ENCODE data around the gene BRIX1.

Gene BRIX1

GRCh38 chr5:34915139-34915855 lies at the start of gene BRIX1, which contains the start of gene RAD1:
TSS of gene BRIX1 (plus strand) at chr5:34915711. CDS start at chr5:34915739, 28 bp downstream.
TSS of gene RAD1 (minus strand) at chr5:34915504. CDS start at chr5:34914892, 612 bp downstream.
- DNase-seq (ENCODE audit: low spot score) = peak; percentile 81

DNA sequence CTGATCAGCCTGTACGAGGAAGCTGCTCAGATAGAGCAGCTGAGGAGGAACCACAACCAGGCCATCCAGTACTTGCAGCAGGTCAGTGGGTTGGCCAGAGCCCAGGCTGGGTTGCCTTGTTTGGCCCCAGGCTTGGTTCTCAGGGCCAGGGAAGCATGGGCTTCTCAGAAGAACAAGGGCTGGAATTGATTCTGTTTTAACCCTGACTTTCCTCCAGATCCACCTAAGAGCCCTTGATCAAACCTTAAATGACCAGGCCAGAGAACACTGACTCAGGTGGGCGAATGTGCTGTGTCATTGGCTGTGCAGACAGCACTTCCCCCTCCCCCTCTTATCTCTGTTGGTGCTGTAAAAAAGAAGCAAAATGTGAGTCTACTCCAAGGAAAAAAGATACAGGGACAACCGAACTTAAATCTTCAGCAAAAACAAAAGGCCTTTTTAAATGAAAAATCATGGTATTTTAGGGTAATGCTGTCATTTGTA lies 48.5 kb upstream of the BRIX1 start:
- no peak for DNase-seq (ENCODE audit: low spot score)

DNA sequence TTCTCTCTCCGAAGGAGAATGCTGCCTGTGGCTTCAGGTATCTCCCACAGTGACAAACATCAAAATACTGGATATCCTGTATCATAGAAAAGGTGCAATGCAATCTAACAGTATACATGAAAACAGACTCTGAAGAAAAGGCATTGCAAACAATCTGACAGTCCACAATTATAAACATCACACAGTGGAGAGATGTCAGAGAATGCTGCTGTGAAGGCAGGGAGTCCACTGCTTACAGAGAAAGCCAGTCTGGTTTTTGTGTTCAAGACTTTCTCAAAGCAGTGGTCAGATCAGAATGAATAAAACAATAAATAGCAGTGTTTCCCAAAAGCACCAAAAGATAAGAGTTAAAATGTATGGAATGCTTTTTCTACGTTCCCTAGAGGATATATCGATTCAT lies 47.9 kb upstream of the BRIX1 start:
- no peak for DNase-seq (ENCODE audit: low spot score)

GRCh38 chr5:34868791-34869190 lies 46.7 kb upstream of the BRIX1 start:
- DNase-seq (ENCODE audit: low spot score) = no peak

DNA sequence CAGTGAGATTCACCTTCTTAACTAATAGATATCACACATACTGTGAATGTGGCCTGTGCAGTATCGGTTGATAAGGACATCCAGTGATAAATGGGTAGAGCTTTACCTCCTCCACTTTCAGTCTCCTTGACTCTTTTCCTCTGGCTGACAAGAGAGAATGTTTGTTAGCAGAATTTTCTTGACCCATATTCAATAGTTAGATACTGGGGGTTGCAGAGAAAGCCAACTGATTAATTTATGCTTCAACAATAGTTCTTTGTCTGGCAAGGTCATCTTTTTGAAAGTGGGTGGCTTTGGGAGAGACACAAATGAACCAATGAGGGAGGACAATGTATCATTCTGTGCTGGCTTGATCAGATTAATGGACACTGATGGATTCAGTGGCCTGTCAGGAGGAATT lies 46.3 kb upstream of the BRIX1 start:
- DNase-seq (ENCODE audit: low spot score) = no peak

DNA sequence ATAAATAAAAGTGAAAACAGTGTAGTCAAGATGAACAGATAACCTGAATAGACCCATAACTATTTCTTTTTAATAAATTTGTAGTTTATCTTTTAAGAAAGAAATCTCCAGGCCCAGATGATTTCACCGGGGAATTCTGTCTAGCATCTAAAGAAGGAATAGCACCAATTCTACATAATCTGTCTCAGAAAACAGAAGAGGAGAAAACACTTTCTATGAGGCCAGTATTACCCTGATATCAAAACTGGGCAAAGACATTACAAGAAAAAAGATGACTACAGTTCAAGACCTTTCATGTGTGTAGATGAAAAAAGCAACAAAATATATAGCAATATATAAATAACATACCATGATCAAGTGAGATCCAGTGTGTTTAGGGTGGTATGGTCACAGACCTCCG lies 45.1 kb upstream of the BRIX1 start:
- no peak for DNase-seq (ENCODE audit: low spot score)

DNA sequence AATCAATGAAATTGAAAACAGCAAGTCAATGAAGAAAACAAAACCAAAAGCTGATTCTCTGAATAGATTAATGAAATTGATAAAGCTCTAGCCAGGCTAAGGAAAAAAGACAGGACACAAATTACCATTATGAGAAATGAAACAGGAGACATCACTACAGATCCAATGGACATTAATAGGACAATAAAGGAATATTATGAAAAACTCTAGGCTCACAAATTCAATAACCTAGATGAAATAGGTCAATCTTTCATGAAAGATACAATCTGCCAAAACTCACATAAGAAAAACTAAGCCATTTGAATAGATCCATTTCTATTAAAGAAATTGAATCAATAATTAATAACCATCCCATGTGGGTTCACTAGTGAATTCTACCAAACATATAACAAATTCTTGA lies 39.2 kb upstream of the BRIX1 start:
- no peak for DNase-seq (ENCODE audit: low spot score)

- no peak for DNase-seq (ENCODE audit: low spot score)
Observed at GRCh38 chr5:34881246-34881645, 34.3 kb upstream of the BRIX1 start.

- DNase-seq (ENCODE audit: low spot score) = no peak
Observed at GRCh38 chr5:34886392-34887119, 29.0 kb upstream of the BRIX1 start.

GRCh38 chr5:34889394-34889793 lies 26.1 kb upstream of the BRIX1 start:
- no peak for DNase-seq (ENCODE audit: low spot score)

DNA sequence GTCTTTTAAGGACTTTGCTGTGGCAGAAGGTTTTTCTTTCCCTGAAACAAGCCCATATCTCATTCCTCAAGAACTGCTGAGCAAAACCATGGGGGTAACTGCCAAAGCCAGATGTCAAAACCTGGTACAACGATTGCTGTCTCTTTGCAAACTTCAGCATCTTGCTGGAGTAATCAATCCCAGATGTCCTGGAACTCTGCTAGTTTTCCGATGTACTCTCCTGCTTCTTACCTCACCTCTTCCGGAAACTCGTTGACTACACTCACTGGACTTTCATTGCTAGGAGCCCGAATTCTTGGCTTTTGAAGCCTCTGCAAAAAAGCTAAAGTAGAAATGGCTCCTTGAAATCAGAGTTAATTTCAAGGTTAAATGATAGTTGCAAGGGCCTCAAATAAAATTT lies 23.5 kb upstream of the BRIX1 start:
- no peak for DNase-seq (ENCODE audit: low spot score)

- DNase-seq (ENCODE audit: low spot score) = no peak
Observed at GRCh38 chr5:34892414-34892813, 23.1 kb upstream of the BRIX1 start.

- DNase-seq (ENCODE audit: low spot score) = no peak
Observed at GRCh38 chr5:34894716-34895115, 20.8 kb upstream of the BRIX1 start.

DNA sequence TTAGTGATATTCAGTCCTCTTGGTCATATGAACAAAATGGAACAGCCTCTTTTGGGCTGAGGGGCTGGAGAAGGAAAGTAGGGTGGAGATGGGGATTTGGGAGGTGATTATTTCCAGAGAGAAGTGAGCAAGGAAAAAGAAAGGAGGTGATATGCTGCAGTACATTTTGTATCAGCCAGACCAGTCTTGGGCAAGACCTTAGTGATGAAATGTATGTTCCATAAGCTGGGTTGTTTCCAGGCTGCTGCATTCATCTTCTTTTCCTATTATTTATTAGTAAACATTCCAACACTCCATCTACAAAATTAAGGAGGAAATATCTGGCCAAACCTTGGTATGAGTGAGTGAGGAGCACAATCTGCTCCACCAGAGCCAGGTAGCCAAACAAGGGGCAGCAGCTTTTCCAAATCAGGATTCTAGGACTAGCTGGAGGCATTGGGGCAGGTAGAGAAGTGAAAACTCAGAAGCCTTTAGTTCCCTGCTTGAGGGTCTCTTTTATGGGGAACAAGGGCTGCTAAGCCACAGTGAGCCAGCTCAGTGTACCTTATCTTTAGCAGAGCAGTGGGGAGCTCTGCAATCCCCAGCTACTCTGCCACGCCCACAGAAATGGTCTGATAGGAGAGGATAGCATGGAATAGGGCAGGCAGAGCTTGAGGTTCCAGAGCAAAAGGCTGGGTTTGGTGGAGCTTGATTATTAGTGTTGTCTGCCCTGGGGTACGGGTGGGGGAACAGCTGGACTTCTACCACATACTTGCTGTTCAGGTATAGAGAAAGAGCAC lies 19.7 kb upstream of the BRIX1 start:
- DNase-seq (ENCODE audit: low spot score) = no peak

DNA sequence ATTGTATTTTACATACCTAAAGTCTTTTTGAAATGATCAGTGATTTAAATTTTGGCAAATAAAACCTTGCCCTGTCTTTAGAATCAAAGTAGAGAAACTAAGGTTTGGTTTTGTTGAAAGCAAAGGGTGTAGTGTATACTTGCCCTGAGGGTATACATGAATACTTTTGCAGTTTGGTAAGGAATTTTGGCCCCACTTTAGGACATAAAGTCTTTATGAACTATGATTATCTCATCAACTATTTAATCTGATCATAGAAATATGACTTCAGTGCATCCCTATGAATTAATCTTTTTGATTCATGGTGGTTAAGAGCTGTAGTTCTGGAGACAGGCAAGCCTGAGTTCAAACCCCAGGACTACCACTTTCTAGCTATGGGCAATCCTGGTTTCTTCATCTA lies 17.9 kb upstream of the BRIX1 start:
- DNase-seq (ENCODE audit: low spot score) = no peak

GRCh38 chr5:34898258-34898895 lies 17.1 kb upstream of the BRIX1 start:
- peak; percentile 29 for DNase-seq (ENCODE audit: low spot score)

- DNase-seq (ENCODE audit: low spot score) = no peak
Observed at GRCh38 chr5:34899066-34899465, 16.4 kb upstream of the BRIX1 start.

DNA sequence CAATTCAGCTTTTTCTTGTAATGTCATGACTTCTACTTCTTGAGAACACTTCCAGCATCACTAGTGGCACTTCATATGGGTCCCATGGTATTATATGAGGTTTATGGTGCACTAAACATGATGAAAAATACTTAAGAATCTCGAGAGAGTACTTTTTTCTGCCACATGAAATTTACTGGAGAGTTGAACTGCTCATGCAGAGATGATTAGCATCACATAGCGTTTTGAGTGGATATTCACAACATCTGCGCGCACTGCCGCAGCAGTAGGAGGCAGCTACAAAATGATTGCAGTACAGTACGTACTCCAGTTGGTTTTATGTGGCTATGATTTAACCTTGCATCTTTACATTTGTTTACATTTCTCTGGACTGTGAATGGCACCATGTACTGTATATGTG lies 14.9 kb upstream of the BRIX1 start:
- DNase-seq (ENCODE audit: low spot score) = no peak

DNA sequence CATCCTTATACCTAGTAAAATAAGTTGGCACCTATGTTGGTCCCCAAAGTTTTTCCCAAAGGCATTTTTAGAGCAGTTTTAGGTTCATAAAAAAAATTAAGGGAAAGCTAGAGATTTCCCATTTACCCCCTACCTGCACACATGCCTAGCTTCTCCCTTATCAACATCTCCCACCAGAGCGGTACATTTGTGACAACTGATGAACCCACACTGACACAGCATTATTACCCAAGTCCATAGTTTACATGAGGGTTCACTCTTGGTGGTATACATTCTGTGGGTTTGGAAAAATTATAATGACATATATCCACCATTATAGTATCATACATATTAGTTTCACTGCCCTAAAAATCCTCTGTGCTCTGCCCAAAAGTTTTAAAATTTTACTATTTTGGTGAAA lies 12.3 kb upstream of the BRIX1 start:
- no peak for DNase-seq (ENCODE audit: low spot score)

DNA sequence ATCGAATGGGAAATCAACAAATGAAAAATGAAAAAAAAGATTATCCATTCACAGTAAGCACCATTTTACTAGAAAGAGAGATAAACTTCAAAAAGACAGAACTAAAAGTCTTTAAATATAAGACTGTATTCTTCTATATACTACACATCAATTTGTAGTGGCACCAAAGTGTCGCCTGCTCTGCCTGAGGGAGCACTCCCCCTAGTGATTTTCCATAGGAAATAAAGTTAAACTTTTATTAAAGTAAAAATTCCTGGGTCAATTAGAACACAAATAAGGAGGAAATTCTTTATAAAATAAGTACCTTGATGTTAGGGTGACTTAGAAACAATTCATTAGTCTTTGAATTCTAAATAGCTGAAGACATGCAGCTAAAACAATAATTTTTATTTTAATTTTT lies 9.9 kb upstream of the BRIX1 start:
- DNase-seq (ENCODE audit: low spot score) = no peak

- no peak for DNase-seq (ENCODE audit: low spot score)
Observed at GRCh38 chr5:34913072-34913471, 2.4 kb upstream of the BRIX1 start.

- DNase-seq (ENCODE audit: low spot score) = no peak
Observed at GRCh38 chr5:34914671-34915138, 806 bp upstream of the BRIX1 start.

All from HuH-7.5 (cell line).